Uterus (tissue), 4 donors: ENCODE data around the gene ALDH3B1. TPM values are rescaled to one million over a fixed set of nuclear protein-coding genes. Genes with fewer than 3 reads are reported as not detected.

Experiments used
- DNase-seq, 2 donors: peaks; one replicate each; pipeline ENCODE4 v3.0.0-alpha.2; 2019 to 2020
- H3K27ac ChIP-seq, 2 donors: fragments of 200-600 bp; sonication (generic); 1 replicate in 1 of 2; 2 replicates in 1 of 2; pipeline ENCODE4 v1.5.1; 2016 to 2018
- H3K27me3 ChIP-seq, 2 donors: fragments of 200-600 bp; sonication (generic); one replicate each; pipeline ENCODE4 v1.5.1; 2018 to 2019; ENCODE audit warnings: control low read depth in 1 of 2
- H3K36me3 ChIP-seq, 2 donors: fragments of 200-600 bp; sonication (generic); one replicate each; pipeline ENCODE4 v1.5.1; 2019; ENCODE audit warnings: control low read depth in 1 of 2
- H3K4me1 ChIP-seq, 2 donors: fragments of 200-600 bp; sonication (generic); one replicate each; pipeline ENCODE4 v1.5.1; 2018 to 2019; ENCODE audit warnings: control low read depth in 1 of 2
- H3K4me3 ChIP-seq, 2 donors: fragments of 200-600 bp; sonication (generic); 1 replicate in 1 of 2; 2 replicates in 1 of 2; pipeline ENCODE4 v1.5.1; 2018 to 2019; ENCODE audit warnings: mild to moderate bottlenecking in 1 of 2
- H3K9me3 ChIP-seq, 2 donors: fragments of 200-600 bp; sonication (generic); one replicate each; pipeline ENCODE4 v1.5.1; 2019; ENCODE audit warnings: control low read depth in 1 of 2
- POLR2A ChIP-seq, 2 donors: fragments of 450-650 bp; IDR thresholded peaks; one replicate each; pipeline ENCODE4 v1.6.1; 2016; ENCODE audit warnings: antibody characterized with exemption in 2 of 2, mild to moderate bottlenecking in 1 of 2, moderate library complexity in 1 of 2
- intact Hi-C: fragments of 100-400 bp; cut with DNase I; formaldehyde crosslinking; loops from one replicate; pipeline ENCODE4 v1.15.1; 2023; ENCODE audit warnings: low total_unique reads
- total RNA-seq, 4 donors: library from RNA; depleted of rRNA in 3 of 4; stranded (reverse); fragments of >200 nt in 3 of 4; gene quantifications; one replicate each; pipeline versions ENCODE4 v1.1.0 to v1.2.4, GENCODE V29; 2014 to 2023
- TF ChIP-seq, protein P1 (sequence below), 4 experiments: fragments of 200-600 bp in 2 of 4; fragments of 450-650 bp in 2 of 4; sonication (generic) in 2 of 4; IDR thresholded peaks; one replicate each; pipeline ENCODE4 v1.5.1; 2016 to 2019; ENCODE audit warnings: antibody characterized with exemption in 4 of 4, mild to moderate bottlenecking in 2 of 4, moderate library complexity in 1 of 4
- donor health status: DM: yes; HTN: yes; CAD: no.

The ALDH3B1 gene
- total RNA-seq, 4 donors from 2014 or later, result 2.3 to 5.7 (median 4.0) TPM

DNA sequence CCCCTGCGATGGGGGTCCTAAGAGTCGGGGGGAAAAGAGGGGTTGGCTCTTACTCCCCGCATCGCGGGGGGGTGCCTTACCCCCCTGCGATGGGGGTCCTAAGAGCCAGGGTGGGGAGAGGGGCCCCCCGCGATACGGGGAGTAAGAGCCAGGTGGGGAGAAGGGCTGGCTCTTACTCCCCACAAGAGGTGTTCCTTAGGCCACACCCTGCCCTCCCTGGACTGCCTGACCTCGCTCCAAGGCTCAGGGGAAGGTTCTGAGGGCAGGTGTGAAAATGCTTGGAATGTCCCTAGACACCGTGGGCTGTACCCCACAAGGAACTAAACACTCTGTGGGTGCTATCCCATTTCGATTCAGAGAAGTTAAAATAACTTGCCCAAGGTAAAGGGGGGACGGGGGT is 14.1 kb upstream of the ALDH3B1 start:
- no peaks in the 10 kb centered on the region for H3K36me3 ChIP-seq
- H3K4me3 ChIP-seq, result no peak overlapping the region
- H3K27ac ChIP-seq, result no peak overlapping the region
- DNase-seq, result no peak
- no peaks in the 10 kb centered on the region for H3K4me1 ChIP-seq
- no peak for TF ChIP-seq POLR2A (IDR thresholded peaks at IDR 0.05)
- TF ChIP-seq, protein P1, sequence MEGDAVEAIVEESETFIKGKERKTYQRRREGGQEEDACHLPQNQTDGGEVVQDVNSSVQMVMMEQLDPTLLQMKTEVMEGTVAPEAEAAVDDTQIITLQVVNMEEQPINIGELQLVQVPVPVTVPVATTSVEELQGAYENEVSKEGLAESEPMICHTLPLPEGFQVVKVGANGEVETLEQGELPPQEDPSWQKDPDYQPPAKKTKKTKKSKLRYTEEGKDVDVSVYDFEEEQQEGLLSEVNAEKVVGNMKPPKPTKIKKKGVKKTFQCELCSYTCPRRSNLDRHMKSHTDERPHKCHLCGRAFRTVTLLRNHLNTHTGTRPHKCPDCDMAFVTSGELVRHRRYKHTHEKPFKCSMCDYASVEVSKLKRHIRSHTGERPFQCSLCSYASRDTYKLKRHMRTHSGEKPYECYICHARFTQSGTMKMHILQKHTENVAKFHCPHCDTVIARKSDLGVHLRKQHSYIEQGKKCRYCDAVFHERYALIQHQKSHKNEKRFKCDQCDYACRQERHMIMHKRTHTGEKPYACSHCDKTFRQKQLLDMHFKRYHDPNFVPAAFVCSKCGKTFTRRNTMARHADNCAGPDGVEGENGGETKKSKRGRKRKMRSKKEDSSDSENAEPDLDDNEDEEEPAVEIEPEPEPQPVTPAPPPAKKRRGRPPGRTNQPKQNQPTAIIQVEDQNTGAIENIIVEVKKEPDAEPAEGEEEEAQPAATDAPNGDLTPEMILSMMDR (IDR thresholded peaks at IDR 0.05), result no peak
- H3K27me3 ChIP-seq, result no peaks in the 10 kb centered on the region
- intact Hi-C loops, result no loop called here
- no peaks in the 10 kb centered on the region for H3K9me3 ChIP-seq

DNA sequence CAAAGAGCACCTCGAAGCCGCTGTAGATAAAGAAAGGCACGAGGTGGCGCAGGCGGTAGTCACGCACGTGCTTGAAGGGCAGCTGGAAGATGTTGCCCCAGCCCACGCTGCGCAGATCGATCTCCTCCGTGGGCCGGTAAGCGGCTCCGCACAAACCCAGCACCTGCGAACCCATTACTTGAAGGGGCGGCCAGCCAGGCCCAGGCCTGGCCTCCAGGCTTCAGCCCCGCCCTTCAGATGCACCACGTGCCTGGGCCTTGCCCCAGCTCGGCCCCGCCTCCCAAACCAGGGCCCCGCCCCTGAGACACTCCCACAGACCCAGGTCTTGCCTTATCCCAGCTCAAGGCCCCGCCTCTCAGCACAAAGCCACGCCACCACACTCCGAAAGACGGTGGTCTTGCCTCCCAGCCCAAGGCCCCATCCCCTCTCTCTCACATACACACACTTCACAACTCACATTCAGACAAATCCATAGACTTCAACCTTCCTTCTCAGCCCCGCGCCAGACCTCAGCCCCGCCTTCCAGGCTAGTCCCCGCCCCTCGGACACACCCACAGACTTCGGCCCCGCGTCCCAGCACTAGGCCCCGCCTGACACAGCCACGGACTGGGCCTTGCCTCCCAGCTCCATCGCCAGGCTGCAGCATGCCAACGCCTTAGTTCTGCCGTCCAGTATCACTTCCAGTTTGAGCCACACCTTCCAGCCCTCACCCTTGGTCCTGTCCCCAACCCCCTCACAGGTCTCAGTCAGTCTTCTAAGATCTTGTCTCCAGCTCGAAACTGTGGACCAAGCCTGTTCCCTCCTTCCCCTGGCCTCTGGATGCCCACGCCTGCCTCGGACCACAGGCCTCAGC is 13.3 kb upstream of the ALDH3B1 start:
- Histone ChIP-seq H3K4me1 (no peaks in the 10 kb centered on the region), H3K4me3 (no peak overlapping the region), H3K27me3 (no peaks in the 10 kb centered on the region), H3K9me3 (no peaks in the 10 kb centered on the region), H3K36me3 (no peaks in the 10 kb centered on the region), H3K27ac (no peak overlapping the region)
- no peak for DNase-seq
- intact Hi-C loops, result no loop called here
- TF ChIP-seq, protein P1 (IDR thresholded peaks at IDR 0.05), result no peak
- no peak for TF ChIP-seq POLR2A (IDR thresholded peaks at IDR 0.05)

DNA sequence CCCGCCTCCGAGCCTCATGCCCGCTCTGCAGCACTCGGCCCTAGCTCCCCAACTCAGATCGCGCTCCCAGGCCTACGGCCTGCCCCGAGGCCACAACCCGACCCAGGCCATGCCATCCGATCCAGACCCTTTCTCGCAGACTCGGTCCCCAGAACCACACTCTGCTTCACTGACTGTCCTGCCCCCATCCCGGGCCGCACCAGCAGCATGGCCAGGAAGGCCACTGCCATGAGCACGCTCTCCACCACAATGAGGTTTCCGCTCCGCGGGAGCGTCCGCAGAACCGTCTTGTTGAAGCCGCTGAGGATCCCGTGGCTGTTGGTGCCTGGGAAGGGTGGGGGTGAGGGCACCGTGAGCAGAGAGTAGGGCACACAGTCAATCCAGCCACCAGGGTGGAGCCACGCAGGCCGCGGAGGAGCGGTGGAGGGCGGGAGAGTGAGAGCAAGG is 12.6 kb upstream of the ALDH3B1 start:
- Histone ChIP-seq H3K4me3 (no peak overlapping the region), H3K36me3 (no peaks in the 10 kb centered on the region), H3K9me3 (no peaks in the 10 kb centered on the region), H3K27ac (no peak overlapping the region), H3K4me1 (no peaks in the 10 kb centered on the region), H3K27me3 (no peaks in the 10 kb centered on the region)
- TF ChIP-seq, protein P1 (IDR thresholded peaks at IDR 0.05), result no peak
- no peak for TF ChIP-seq POLR2A (IDR thresholded peaks at IDR 0.05)
- intact Hi-C loops, result no loop called here
- no peak for DNase-seq

DNA sequence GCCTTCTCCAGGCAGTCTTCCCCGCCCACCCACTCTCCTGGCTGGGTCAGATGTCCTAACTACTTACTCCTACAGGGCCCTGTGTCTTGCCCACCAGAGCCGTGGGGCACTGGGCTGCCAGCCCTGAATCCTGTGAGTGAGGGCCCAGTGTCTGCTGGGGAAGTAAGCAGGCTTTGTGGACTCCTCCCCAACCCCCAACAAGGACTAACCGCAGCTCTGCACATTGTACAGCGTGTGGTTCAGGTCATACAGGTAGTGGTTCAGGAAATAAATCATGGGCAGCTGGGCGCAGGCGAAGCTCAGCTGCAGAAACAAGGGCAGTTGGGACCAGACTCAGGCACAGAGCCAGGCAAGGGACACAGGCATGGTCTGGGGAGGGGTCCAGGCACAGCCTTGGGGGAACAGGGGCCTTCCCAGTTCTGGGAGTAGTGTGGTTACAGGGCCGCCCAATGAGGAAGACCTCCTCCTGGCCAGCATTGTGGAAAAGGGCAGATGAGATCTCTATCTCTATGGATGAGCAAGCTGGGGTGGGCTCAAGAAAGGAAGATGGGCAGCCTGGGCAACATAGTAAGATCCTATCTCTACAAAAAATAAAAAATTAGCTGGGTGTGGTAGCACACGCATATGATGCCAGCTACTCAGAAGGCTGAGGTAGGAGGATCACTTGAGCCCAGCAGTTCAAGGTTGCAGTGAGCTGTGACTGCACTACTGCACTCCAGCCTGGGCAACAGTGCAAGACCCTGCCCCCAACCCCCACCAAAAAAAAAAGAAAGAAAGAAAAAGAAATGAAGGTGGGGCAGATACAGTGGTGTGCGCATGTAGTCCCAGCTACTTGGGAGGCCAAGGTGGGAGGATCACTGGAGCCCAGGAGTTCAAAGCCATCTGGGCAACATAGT is 11.7 kb upstream of the ALDH3B1 start:
- Histone ChIP-seq H3K4me3 (no peak overlapping the region), H3K27ac (no peak overlapping the region), H3K4me1 (no peaks in the 10 kb centered on the region), H3K9me3 (no peaks in the 10 kb centered on the region), H3K27me3 (no peaks in the 10 kb centered on the region), H3K36me3 (no peaks in the 10 kb centered on the region)
- intact Hi-C loops, result no loop called here
- no peak for TF ChIP-seq POLR2A (IDR thresholded peaks at IDR 0.05)
- TF ChIP-seq, protein P1 (IDR thresholded peaks at IDR 0.05), result no peak
- DNase-seq, result no peak

DNA sequence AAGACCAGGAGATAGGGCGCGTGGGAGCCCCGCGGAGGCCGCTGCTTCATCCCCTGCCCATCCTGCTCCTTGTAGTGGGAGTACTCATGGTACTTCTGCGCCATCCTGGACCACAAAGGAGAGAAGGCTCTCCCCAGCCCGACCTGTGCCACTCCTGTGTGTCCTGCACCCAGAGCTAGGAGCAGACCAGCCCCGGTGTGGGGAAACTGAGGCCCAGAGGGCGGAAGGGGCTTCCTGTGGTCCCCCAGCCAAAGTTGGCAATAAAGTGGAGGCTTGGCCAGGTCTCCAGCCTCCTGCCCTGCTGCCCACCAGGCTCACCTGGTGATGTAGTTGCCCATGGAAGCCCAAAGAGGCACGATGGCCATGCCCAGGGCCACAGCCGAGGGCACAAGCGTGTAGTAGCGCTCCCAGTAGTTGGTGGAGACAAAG is 10.9 kb upstream of the ALDH3B1 start:
- H3K36me3 ChIP-seq, result no peaks in the 10 kb centered on the region
- TF ChIP-seq, protein P1 (IDR thresholded peaks at IDR 0.05), result no peak
- no peak for TF ChIP-seq POLR2A (IDR thresholded peaks at IDR 0.05)
- DNase-seq, result no peak
- H3K27me3 ChIP-seq, result no peaks in the 10 kb centered on the region
- H3K4me1 ChIP-seq, result no peaks in the 10 kb centered on the region
- H3K4me3 ChIP-seq, result no peak overlapping the region
- intact Hi-C loops, result no loop called here
- H3K9me3 ChIP-seq, result no peaks in the 10 kb centered on the region
- H3K27ac ChIP-seq, result no peak overlapping the region
